Measurements from ENCODE around the gene ETV3L. TPM values are rescaled to one million over a fixed set of nuclear protein-coding genes. Genes with fewer than 3 reads are reported as not detected.
"Not testable (repeated sequence)": the region's sequence is repeated elsewhere in the genome, so short reads cannot be mapped to it uniquely, and the experiment has no call there.

Gene ETV3L
- total and polyA plus RNA-seq, 2 of the 8 experiments (the other 6 are each of a cell fraction or from before 2014, with no cell fraction given) = 0.17 to 0.26 TPM

- H3K4ac ChIP-seq (replicated peaks; ENCODE audit: insufficient read length, low read depth, low read length); H3K18ac ChIP-seq (ENCODE audit: extremely low read depth, low read length); H3K27ac ChIP-seq (ENCODE audit: low read depth, low read length); H3K9ac ChIP-seq (replicated peaks in 1 of 4; ENCODE audit: extremely low read depth in 1 of 4, low read depth in 3 of 4, low read length in 3 of 4); H3K36me3 ChIP-seq (ENCODE audit: control insufficient read depth in 2 of 4, insufficient read depth in 4 of 4, low read length in 3 of 4); H2BK12ac ChIP-seq (ENCODE audit: low read depth, low read length); H2AFZ ChIP-seq (ENCODE audit: low read length); H2BK120ac ChIP-seq (replicated peaks; ENCODE audit: low read depth, low read length); POLR2A ChIA-PET (ENCODE audit: partially characterized antibody); H3K4me1 ChIP-seq (replicated peaks in 1 of 4; ENCODE audit: control insufficient read depth in 3 of 4, insufficient read depth in 4 of 4, low read length in 3 of 4); H3K79me1 ChIP-seq (ENCODE audit: low read depth, low read length); H3K79me2 ChIP-seq (ENCODE audit: control insufficient read depth in 1 of 2, insufficient read depth in 2 of 2, low read length in 2 of 2); FAIRE-seq; H2BK20ac ChIP-seq (ENCODE audit: low read length); H4K8ac ChIP-seq (ENCODE audit: extremely low read depth, insufficient read depth, low read length); H3K23ac ChIP-seq (ENCODE audit: insufficient read length); DNase-seq (ENCODE audit: low read depth in 1 of 2, low spot score in 2 of 2); H2AK5ac ChIP-seq (ENCODE audit: low read depth, low read length); H3K4me3 ChIP-seq (ENCODE audit: extremely low read depth in 1 of 4, insufficient read depth in 2 of 4, low read depth in 3 of 4, low read length in 4 of 4); H3K27me3 ChIP-seq (replicated peaks in 1 of 4; ENCODE audit: control insufficient read depth in 3 of 4, extremely low read depth in 1 of 4, insufficient read depth in 3 of 4, low read length in 3 of 4); H3K4me2 ChIP-seq (ENCODE audit: insufficient read depth in 1 of 2, low read depth in 2 of 2, low read length in 2 of 2); H2BK15ac ChIP-seq (ENCODE audit: low read length); H3K56ac ChIP-seq (replicated peaks; ENCODE audit: insufficient read length, low read depth, low read length); H3K14ac ChIP-seq (ENCODE audit: insufficient read length); H4K20me1 ChIP-seq (replicated peaks in 1 of 2; ENCODE audit: control insufficient read depth in 1 of 2, insufficient read depth in 2 of 2, low read length in 2 of 2); H4K91ac ChIP-seq (replicated peaks; ENCODE audit: insufficient read length, low read length); H3K9me3 ChIP-seq (ENCODE audit: insufficient read depth in 2 of 2, low read depth in 1 of 2, low read length in 1 of 2); CTCF ChIA-PET (ENCODE audit: partially characterized antibody); H4K5ac ChIP-seq (ENCODE audit: insufficient read length, low read depth, low read length); H2BK5ac ChIP-seq (ENCODE audit: low read depth, low read length); H3K23me2 ChIP-seq (ENCODE audit: low read depth, low read length): not testable (repeated sequence)
- 91% methylated on average over 3 of the region's 3 CpGs; no CpG with 5 or more reads in 1 of the 2 experiments for WGBS, 2 experiments (ENCODE audit: extremely low coverage in 1 of 2, insufficient coverage in 1 of 2, insufficient read length in 1 of 2, insufficient replicate concordance in 2 of 2, low coverage in 1 of 2, low lambda C conversion rate in 2 of 2, missing lambda C conversion rate in 1 of 2)
Observed at GRCh38 chr1:157059241-157059640, 40.4 kb downstream of the ETV3L start.
